Measurements from ENCODE around the gene TSPAN4.

DNA sequence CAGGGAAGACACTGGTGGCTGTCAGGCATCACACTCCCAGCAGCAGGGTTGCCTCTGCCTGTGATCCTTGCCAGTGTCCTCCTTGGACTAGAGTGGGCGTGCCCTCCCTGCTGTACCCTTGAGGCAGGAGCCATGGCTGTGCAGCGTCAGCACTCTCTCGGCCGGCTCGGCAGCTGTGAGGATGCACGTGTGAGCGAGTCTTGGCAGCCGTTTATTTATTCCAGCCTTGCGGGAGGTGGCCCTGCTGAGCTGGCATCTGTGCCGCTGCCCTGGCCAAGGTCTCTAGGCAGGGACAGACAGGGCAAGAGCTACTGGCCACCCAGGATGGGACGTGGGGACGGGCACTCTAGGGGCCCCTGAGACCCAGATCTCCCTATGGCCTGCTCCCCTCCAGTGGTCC is 33.9 kb downstream of the TSPAN4 start:
- TF ChIP-seq SP1 (IDR thresholded peaks at IDR 0.05; ENCODE audit: low read depth, low read length): no peak
- no peak for TF ChIP-seq POLR2A (IDR thresholded peaks at IDR 0.05; ENCODE audit: low read depth, low read length)
- TF ChIP-seq HDAC2 (IDR thresholded peaks at IDR 0.05): no peak
- TF ChIP-seq, protein P1, sequence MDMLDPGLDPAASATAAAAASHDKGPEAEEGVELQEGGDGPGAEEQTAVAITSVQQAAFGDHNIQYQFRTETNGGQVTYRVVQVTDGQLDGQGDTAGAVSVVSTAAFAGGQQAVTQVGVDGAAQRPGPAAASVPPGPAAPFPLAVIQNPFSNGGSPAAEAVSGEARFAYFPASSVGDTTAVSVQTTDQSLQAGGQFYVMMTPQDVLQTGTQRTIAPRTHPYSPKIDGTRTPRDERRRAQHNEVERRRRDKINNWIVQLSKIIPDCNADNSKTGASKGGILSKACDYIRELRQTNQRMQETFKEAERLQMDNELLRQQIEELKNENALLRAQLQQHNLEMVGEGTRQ (IDR thresholded peaks at IDR 0.05; ENCODE audit: borderline replicate concordance, low read depth, low read length): no peak
- TF ChIP-seq, protein P2, sequence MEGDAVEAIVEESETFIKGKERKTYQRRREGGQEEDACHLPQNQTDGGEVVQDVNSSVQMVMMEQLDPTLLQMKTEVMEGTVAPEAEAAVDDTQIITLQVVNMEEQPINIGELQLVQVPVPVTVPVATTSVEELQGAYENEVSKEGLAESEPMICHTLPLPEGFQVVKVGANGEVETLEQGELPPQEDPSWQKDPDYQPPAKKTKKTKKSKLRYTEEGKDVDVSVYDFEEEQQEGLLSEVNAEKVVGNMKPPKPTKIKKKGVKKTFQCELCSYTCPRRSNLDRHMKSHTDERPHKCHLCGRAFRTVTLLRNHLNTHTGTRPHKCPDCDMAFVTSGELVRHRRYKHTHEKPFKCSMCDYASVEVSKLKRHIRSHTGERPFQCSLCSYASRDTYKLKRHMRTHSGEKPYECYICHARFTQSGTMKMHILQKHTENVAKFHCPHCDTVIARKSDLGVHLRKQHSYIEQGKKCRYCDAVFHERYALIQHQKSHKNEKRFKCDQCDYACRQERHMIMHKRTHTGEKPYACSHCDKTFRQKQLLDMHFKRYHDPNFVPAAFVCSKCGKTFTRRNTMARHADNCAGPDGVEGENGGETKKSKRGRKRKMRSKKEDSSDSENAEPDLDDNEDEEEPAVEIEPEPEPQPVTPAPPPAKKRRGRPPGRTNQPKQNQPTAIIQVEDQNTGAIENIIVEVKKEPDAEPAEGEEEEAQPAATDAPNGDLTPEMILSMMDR (IDR thresholded peaks at IDR 0.05 in 2 of 3, conservative IDR thresholded peaks at IDR 0.05 in 1 of 3; ENCODE audit: control insufficient read depth in 2 of 3, extremely low read depth in 1 of 3, insufficient read depth in 1 of 3, low read depth in 3 of 3, low read length in 3 of 3): no peak
- TF ChIP-seq CBFB (IDR thresholded peaks at IDR 0.05; ENCODE audit: low read depth): no peak
- no peak for TF ChIP-seq GABPA (IDR thresholded peaks at IDR 0.05; ENCODE audit: low read depth)
- TF ChIP-seq EZH2 (IDR thresholded peaks at IDR 0.05; ENCODE audit: borderline replicate concordance, control insufficient read depth, low read depth, low read length): no peak
- no peak for TF ChIP-seq ZZZ3 (IDR thresholded peaks at IDR 0.05; ENCODE audit: control insufficient read depth, insufficient read length, low read depth)
- TF ChIP-seq POLR2AphosphoS5 (IDR thresholded peaks at IDR 0.05; ENCODE audit: low read length): no peak
